Measurements from ENCODE around the gene PTX3.

The PTX3 gene

GRCh38 chr3:157436583-157437291, at the start of gene PTX3:
Gene PTX3 (plus strand): TSS chr3:157436850. CDS start chr3:157436934, 84 bp downstream.
- TF ChIP-seq CTCF (IDR thresholded peaks at IDR 0.05; ENCODE audit: low read depth, low read length), result no peak
- peak; percentile 75 for DNase-seq (ENCODE audit: extremely low read depth, low read depth)

- TF ChIP-seq CTCF (IDR thresholded peaks at IDR 0.05; ENCODE audit: low read depth, low read length), result no peak
- DNase-seq (ENCODE audit: extremely low read depth, low read depth), result no peak
These were observed 48.8 kb upstream of the PTX3 start for GRCh38 chr3:157387708-157388435.

GRCh38 chr3:157388976-157389375, 47.7 kb upstream of the PTX3 start:
- TF ChIP-seq CTCF (IDR thresholded peaks at IDR 0.05; ENCODE audit: low read depth, low read length), result no peak
- DNase-seq (ENCODE audit: extremely low read depth, low read depth), result no peak

- DNase-seq (ENCODE audit: extremely low read depth, low read depth), result no peak
- no peak for TF ChIP-seq CTCF (IDR thresholded peaks at IDR 0.05; ENCODE audit: low read depth, low read length)
These were observed 45.7 kb upstream of the PTX3 start for GRCh38 chr3:157390713-157391515.

- DNase-seq (ENCODE audit: extremely low read depth, low read depth), result no peak
- no peak for TF ChIP-seq CTCF (IDR thresholded peaks at IDR 0.05; ENCODE audit: low read depth, low read length)
These were observed 44.5 kb upstream of the PTX3 start for GRCh38 chr3:157392104-157392503.

- TF ChIP-seq CTCF (IDR thresholded peaks at IDR 0.05; ENCODE audit: low read depth, low read length), result no peak
- no peak for DNase-seq (ENCODE audit: extremely low read depth, low read depth)
These were observed 43.5 kb upstream of the PTX3 start for GRCh38 chr3:157393113-157393512.
